ENCODE data around the gene TBC1D14. TPM values are rescaled to one million over a fixed set of nuclear protein-coding genes. Genes with fewer than 3 reads are reported as not detected.

Gene TBC1D14
- total RNA-seq, 1 experiment from 2014 or later, result 50.2 TPM

GRCh38 chr4:7052313-7052712 is 142.7 kb downstream of the TBC1D14 start:
- peaks cover 5% of the 10 kb centered on the region for H3K79me2 ChIP-seq (ENCODE audit: insufficient read depth, low read length)
- H3K18ac ChIP-seq (ENCODE audit: insufficient read length, low read depth, low read length), result no peak overlapping the region
- H4K5ac ChIP-seq (ENCODE audit: insufficient read length, low read depth, low read length), result no peak overlapping the region
- H3T11ph ChIP-seq (ENCODE audit: low read length), result no peak overlapping the region
- no peak overlapping the region for H2BK20ac ChIP-seq (ENCODE audit: low read depth, low read length, poor library complexity, severe bottlenecking)
- H3K4me1 Mint-ChIP-seq, result peaks cover 12 to 18% of the 10 kb centered on the region in 2 experiments
- TF ChIP-seq CTCF (conservative IDR thresholded peaks at IDR 0.05), result no peak
- no peaks in the 10 kb centered on the region for H3K4me1 ChIP-seq (ENCODE audit: insufficient read depth, low read length)
- no peak overlapping the region for H4K91ac ChIP-seq (ENCODE audit: insufficient read length, low read depth, low read length)
- no CpG with 5 or more reads among the region's 14 CpGs for WGBS (ENCODE audit: extremely low coverage, insufficient read length, low lambda C conversion rate)
- peak overlapping the region in 2 of 3 experiments; percentile 49 to 65; a peak in 2 of 7 replicates for H3K27ac Mint-ChIP-seq
- no peaks in the 10 kb centered on the region for H3K23me2 ChIP-seq (ENCODE audit: insufficient read length, low read depth, low read length, poor library complexity, severe bottlenecking)
- no peaks in the 10 kb centered on the region for H3K79me1 ChIP-seq (ENCODE audit: insufficient read depth, low read depth, low read length, poor library complexity, severe bottlenecking)
- H2BK15ac ChIP-seq (ENCODE audit: low read depth, low read length), result no peak overlapping the region
- no peak overlapping the region for H3K4me3 Mint-ChIP-seq
- H3K9ac ChIP-seq (ENCODE audit: extremely low read depth, insufficient read length, low read length), result no peak overlapping the region
- H2BK12ac ChIP-seq (ENCODE audit: insufficient read length, low read depth, low read length), result no peak overlapping the region
- no peak overlapping the region for H2AFZ ChIP-seq (ENCODE audit: low read length)
- no peak overlapping the region for H4K8ac ChIP-seq (replicated peaks; ENCODE audit: insufficient read length, low read depth, low read length)
- no peak overlapping the region for H3K14ac ChIP-seq (ENCODE audit: insufficient read depth, low read length)
- no peak overlapping the region for H3K4me2 ChIP-seq (ENCODE audit: insufficient read depth, insufficient read length, low read length)
- DNase-seq, result no peak
- no peak overlapping the region for H2BK120ac ChIP-seq (ENCODE audit: low read depth, low read length, poor library complexity, severe bottlenecking)
- no peaks in the 10 kb centered on the region for H3K27me3 ChIP-seq (ENCODE audit: insufficient read depth, low read length)
- H3K9me3 ChIP-seq (ENCODE audit: control insufficient read depth, low read depth, low read length), result no peaks in the 10 kb centered on the region
- no peaks in the 10 kb centered on the region for H3K9me3 Mint-ChIP-seq
- H3K27ac ChIP-seq (ENCODE audit: insufficient read length, low read depth, low read length), result no peak overlapping the region
- no peak overlapping the region for H2AK5ac ChIP-seq (ENCODE audit: insufficient read length, low read length)
- H3K4ac ChIP-seq (ENCODE audit: low read depth, low read length), result no peak overlapping the region
- H4K20me1 ChIP-seq (ENCODE audit: control insufficient read depth, insufficient read depth, insufficient read length), result no peaks in the 10 kb centered on the region
- H2BK5ac ChIP-seq (ENCODE audit: insufficient read length, low read length), result no peak overlapping the region
- peaks cover 4 to 23% (median 15%) of the 10 kb centered on the region in 3 experiments; a peak in 6 of 7 replicates for H3K36me3 Mint-ChIP-seq (ENCODE audit: insufficient read depth in 1 of 3, low read depth in 3 of 3)
- H3K27me3 Mint-ChIP-seq (ENCODE audit: low read depth), result no peaks in the 10 kb centered on the region
- H3K23ac ChIP-seq (ENCODE audit: insufficient read length, low read depth, low read length), result no peak overlapping the region
- no peak overlapping the region for H3K56ac ChIP-seq (ENCODE audit: insufficient read length, low read depth, low read length)
